HepG2 (cell line): ENCODE results near the gene TOLLIP.
A peak's percentile ranks its signal among the peaks of the same experiment; 100 is the strongest.

Experiments
- ARNT ChIP-seq: fragments of 450-650 bp; IDR thresholded peaks from 2 replicates; pipeline ENCODE4 v1.6.1; 2017
- BHLHE40 ChIP-seq: IDR thresholded peaks from 2 replicates; pipeline ENCODE4 v1.6.1; 2011; ENCODE audit warnings: low read length, improper control_type of control experiment
- KAT8 ChIP-seq: IDR thresholded peaks from 2 replicates; pipeline ENCODE4 v1.6.1; 2016; ENCODE audit warnings: missing genetic modification reagents, missing compliant biosample characterization
- MBNL3 ChIP-seq: fragments of 250-450 bp; sonication (Bioruptor Pico); conservative IDR thresholded peaks from 2 replicates; pipeline ENCODE4 v1.8.0; 2022; ENCODE audit warnings: mild to moderate bottlenecking, inconsistent platforms
- PRDM4 ChIP-seq: sonication (generic); formaldehyde crosslinking; IDR thresholded peaks from 2 replicates; pipeline ENCODE4 v1.9.0; 2021; ENCODE audit warnings: missing genetic modification reagents, borderline replicate concordance
- TBP ChIP-seq: sonication (generic); formaldehyde crosslinking; IDR thresholded peaks from 2 replicates; pipeline ENCODE4 v1.5.0; 2020; ENCODE audit warnings: missing genetic modification reagents
- ZKSCAN1 ChIP-seq: fragments of 150-350 bp; IDR thresholded peaks from 2 replicates; pipeline ENCODE4 v1.6.1; 2014; ENCODE audit warnings: low read length
- TF ChIP-seq, protein P1 (sequence below): sonication (generic); formaldehyde crosslinking; IDR thresholded peaks from 2 replicates; pipeline ENCODE4 v1.5.0; 2020; ENCODE audit warnings: mild to moderate bottlenecking, missing genetic modification reagents, moderate library complexity
- TF ChIP-seq, protein P2 (sequence below): sonication (generic); formaldehyde crosslinking; IDR thresholded peaks from 2 replicates; pipeline ENCODE4 v1.8.0; 2022; ENCODE audit warnings: missing genetic modification reagents, mild to moderate bottlenecking, moderate library complexity, borderline replicate concordance

DNA sequence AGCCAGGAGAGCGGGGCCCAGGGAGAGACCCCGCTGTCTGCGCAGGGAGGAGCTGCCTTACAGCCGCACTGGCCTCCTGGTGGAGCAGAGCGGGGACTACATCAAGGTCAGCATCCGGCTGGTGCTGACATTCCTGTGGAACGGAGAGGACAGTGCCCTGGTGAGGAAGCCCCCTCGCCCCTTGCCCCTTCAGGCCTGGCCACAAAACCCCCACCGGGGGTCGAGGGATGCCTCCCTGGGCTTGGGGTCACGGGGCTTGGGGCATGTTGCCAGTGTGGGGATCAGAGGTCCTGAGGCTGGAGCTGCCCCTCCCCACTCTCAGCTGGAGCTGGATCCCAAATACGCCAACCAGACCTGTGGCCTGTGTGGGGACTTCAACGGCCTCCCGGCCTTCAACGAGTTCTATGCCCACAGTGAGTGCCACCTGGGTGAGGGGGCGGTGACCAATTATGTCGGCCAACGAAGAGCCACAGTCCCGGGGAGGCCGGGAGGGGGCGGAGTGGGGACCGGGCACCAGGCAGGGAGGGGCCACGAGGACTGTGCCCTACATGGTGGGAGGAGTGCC, 82.4 kb downstream of the TOLLIP start:
- TF ChIP-seq, protein P1, sequence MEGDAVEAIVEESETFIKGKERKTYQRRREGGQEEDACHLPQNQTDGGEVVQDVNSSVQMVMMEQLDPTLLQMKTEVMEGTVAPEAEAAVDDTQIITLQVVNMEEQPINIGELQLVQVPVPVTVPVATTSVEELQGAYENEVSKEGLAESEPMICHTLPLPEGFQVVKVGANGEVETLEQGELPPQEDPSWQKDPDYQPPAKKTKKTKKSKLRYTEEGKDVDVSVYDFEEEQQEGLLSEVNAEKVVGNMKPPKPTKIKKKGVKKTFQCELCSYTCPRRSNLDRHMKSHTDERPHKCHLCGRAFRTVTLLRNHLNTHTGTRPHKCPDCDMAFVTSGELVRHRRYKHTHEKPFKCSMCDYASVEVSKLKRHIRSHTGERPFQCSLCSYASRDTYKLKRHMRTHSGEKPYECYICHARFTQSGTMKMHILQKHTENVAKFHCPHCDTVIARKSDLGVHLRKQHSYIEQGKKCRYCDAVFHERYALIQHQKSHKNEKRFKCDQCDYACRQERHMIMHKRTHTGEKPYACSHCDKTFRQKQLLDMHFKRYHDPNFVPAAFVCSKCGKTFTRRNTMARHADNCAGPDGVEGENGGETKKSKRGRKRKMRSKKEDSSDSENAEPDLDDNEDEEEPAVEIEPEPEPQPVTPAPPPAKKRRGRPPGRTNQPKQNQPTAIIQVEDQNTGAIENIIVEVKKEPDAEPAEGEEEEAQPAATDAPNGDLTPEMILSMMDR (CRISPR knock-in tag), result peak; percentile 40
- TF ChIP-seq, protein P2, sequence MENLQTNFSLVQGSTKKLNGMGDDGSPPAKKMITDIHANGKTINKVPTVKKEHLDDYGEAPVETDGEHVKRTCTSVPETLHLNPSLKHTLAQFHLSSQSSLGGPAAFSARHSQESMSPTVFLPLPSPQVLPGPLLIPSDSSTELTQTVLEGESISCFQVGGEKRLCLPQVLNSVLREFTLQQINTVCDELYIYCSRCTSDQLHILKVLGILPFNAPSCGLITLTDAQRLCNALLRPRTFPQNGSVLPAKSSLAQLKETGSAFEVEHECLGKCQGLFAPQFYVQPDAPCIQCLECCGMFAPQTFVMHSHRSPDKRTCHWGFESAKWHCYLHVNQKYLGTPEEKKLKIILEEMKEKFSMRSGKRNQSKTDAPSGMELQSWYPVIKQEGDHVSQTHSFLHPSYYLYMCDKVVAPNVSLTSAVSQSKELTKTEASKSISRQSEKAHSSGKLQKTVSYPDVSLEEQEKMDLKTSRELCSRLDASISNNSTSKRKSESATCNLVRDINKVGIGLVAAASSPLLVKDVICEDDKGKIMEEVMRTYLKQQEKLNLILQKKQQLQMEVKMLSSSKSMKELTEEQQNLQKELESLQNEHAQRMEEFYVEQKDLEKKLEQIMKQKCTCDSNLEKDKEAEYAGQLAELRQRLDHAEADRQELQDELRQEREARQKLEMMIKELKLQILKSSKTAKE, result no peak
- TF ChIP-seq ARNT (no peak), MBNL3 (CRISPR knock-in tag) (no peak), KAT8 (CRISPR knock-in tag) (no peak), TBP (CRISPR knock-in tag) (no peak), ZKSCAN1 (no peak), BHLHE40 (no peak), PRDM4 (CRISPR knock-in tag) (no peak)
